ENCODE data around the gene EYA4.

The EYA4 gene

GRCh38 chr6:133289733-133290306 is 48.7 kb downstream of the EYA4 start:
- no peak for DNase-seq

- no peak for DNase-seq
Observed at GRCh38 chr6:133290930-133291329, 49.8 kb downstream of the EYA4 start.

DNA sequence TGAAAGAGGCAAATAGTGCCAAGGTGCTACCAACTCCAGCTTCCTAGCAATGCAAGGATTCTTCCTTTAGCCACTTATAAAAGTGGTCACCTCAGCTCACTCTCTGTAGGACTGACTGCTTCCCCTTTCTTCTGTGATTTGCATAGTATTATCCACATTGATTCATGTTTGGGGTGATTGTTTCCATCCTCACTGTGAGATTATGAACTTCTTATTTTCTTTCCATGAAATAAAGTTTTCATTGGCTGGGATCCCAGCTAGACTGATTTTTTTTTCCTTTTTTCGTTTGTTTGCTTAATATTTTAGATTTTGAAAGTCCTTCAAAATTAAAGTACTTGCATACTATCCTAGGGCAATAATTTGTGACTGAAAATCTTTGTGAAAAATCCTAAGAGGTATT is 50.5 kb downstream of the EYA4 start:
- DNase-seq: no peak

DNA sequence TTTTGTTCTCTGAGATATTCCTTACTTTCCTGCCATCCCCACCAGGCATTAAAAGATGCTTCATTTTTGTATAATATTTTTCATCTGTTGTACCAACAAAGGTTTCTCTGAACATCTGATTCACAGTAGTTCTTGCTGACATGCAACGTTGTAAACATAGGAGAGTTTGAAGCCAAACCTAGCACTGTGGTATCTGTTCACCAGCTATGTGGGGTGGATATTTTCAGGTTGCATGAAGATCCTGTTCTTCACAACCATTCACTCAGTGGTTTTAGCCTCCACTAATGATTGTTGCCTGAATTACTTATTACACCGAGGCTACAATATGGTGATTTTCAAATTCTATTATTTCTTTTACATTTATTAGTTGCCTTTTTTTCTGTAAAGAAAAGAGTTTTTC is 56.5 kb downstream of the EYA4 start:
- no peak for DNase-seq

GRCh38 chr6:133298335-133298734 is 57.2 kb downstream of the EYA4 start:
- DNase-seq: no peak

DNA sequence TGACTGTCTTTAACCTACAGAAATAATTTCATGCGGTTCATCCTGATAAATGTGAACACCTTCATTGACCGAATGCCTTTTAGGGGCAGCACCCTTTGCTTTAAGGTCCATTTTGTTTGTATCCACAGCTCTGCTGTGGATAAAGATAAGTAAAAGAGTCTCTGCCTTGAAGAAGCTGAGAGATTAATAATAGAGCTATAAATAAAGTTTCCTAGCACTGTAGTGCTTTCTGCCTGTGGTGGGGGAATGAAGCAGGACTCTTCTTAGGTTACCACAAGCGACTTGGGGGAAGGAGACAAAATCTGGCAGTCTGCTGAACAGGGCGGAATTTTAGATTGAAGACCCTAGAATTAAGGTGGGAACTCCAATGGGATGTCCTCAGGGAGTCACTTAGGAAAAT is 57.6 kb downstream of the EYA4 start:
- no peak for DNase-seq

DNA sequence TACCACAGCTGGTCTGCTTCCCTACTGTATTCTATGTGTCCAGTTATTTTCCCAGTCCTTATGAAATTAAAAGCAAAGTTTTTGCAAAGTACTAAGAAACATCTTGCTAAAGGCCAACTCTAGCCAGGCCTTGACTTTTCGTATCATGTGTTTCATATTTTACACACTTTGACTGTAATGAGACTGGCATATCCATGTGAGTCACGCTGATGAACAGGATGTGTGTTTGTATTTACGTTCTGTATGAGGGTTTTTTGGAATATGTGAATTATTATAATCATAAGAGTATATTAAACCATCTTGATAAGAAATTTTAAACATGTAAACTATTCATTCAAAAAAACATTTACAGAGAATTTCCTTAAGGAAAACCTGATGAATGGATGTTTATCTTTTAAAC is 59.7 kb downstream of the EYA4 start:
- DNase-seq: no peak

GRCh38 chr6:133301835-133302234 is 60.7 kb downstream of the EYA4 start:
- DNase-seq: no peak

DNA sequence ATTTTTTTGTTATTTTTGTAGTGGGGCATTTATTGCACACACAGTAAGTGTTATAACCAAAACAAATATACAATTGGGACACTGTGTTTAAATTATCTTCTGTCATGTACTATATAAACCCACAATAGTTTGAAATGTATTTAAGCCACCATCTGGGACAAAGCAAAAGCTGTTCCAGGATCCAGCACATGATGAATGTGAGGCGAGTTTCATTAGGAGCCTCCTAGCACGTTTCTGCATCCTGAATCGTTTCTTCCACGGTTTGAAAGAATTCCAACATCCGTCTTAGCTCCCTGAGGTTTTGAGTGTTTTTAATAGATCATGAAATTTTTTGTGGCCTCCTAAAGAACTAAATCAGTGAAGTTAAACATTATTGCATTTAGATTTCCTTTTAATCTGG is 65.8 kb downstream of the EYA4 start:
- no peak for DNase-seq

DNA sequence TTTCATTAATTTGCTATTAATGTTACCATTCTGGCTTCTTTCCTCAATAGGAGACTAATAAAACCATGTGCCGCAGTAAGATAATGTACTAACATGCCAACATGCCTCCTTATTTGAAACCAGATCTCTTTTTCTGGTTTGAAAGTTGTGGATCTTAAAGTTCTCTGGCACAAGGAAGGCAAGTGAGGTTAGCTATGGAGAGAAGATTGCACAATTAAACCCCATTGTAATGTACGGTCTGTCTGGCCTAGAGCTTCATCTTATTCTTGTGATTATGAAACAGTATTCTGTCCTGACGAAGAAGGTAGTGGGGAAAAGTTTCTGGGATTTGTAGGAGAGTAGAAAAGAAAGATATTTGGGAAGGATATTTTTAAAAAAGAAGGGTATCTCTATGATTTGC is 68.4 kb downstream of the EYA4 start:
- no peak for DNase-seq

- DNase-seq: no peak
Observed at GRCh38 chr6:133312006-133312405, 70.8 kb downstream of the EYA4 start.

DNA sequence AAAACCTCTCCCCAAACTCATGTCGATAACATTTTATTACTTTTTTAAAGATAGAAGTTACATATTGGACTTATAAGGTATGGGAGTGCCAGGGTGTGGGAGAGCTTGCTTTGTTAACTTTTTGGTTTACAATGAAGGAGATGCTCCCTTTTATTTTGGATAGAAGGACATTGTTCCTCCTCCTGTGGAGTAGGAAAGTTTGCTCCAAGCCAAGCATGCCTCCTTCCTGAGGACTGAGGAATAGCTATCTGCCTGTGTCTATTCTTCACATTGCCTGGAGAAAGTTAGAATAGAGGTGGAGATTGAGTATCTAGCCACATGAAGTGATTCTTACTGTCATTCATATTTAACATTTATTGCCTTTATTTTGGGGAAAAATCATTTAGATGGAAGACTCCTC is 71.9 kb downstream of the EYA4 start:
- DNase-seq: no peak

- no peak for DNase-seq
Observed at GRCh38 chr6:133314947-133315346, 73.8 kb downstream of the EYA4 start.

- no peak for DNase-seq
Observed at GRCh38 chr6:133315811-133316210, 74.7 kb downstream of the EYA4 start.

DNA sequence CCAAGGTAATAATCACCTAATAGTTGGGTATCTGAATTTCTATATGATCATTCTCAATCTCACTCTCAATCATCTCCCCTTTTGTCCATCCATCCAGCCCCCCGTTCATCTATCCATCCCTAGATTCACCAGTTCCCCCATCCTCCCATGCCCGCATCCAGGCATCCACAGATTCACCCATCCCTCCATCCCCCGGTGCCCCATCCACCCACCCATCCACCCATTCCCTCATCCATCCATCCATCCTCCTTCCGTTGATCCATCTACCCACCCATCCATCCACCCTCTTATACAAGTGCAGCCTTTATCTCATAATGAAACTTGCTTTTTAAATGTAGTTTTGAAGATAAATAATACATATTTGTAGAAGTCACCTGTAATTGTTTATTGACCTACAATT is 76.5 kb downstream of the EYA4 start:
- DNase-seq: no peak

DNA sequence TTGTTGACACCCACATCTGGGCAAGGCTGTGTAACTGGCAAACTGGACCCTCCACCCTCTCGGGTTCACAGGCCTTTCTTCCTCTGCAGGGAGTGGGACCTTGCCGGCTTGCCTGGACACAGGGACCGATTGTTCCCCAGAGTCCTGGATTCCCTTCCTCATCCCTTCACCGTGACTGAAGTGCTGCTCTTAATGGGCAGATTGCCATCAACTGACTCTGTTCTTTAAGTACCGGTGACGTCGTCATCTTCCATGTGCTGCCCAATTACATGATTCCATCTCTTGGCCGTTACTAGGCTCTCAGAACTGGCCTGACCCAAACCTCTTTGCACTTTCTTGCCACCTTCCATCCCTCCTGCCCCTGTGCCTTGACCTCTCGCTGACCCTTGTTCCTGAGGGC is 85.4 kb downstream of the EYA4 start:
- DNase-seq: no peak

DNA sequence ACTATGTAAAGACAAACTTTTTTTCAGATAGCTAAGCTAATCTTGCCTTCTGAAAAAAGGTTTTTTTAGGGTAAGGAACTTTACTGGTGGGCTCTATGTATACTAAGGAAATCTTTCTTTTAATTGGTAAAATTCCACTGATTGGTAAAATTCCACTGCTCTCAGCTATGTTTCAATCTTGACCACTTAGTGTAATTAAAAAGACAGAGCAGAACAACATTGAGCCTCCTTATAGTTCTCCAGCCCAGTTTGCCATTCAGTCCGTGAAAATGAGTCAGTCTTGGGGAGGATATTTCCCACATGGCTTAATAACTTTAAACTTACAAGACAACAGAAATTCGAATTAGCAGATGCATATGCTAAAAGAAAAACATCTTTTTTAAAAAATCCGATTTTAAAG is 92.7 kb downstream of the EYA4 start:
- no peak for DNase-seq

- DNase-seq: no peak
Observed at GRCh38 chr6:133337308-133337707, 96.2 kb downstream of the EYA4 start.

DNA sequence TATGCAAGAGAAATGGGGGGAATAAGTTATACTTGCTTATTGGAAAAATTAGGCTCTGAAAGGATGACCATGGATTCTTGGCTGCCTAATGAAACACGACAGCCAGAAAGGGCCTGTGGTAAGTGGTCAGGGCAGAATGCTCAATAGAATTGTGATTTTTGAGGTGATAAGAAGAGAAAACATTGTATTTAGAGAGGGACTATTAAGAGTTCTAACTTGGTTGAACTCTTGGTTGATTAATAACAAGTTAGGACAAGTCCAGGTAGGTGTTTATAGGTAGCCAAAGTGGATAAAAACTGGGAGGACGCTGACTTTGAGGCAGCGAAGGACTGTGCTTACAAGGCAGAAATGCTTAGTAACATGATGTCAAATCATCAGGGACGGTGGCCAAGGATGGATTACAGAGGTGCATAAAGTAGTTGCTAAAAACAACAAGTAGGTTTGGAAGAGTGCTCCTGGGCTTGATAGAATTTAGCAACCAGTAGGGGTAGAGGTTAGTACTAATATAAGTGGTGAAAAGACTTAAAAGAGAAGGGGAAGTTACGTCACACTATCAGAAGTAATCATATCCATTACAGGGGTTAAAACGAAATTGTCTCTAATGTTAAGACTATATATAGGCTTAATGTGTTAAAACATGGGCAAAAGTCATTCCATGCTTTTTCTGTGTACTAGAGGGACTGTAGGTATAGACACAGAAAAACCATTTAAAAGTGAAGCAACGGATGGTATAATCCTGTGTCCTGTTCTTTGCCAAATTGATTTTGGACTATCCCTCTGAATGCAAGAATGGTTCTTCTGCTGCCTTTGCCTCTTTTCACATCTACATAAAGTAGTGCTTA is 98.6 kb downstream of the EYA4 start:
- no peak for DNase-seq

DNA sequence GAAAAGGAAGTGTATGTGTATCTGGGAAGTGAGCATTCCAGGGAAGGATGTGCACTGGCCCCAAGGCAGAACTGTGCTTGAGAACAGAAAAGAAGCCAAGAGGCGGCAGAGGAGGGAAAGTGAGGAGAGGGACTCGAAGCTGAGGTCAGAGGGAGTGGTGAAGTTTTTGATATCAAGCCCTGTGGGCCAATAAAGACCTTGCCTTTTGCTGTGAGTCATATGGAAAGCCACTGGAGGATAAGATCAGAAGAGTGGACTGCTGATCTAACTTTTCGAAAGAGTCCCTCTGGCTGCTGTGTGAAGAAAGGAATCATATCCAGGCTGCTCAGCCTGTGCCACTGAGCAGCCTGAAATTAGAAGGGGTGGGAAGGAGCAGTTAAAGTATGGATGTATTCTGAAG is 99.4 kb downstream of the EYA4 start:
- DNase-seq: no peak

- DNase-seq: no peak
Observed at GRCh38 chr6:133341607-133342158, 100.5 kb downstream of the EYA4 start.

GRCh38 chr6:133343220-133343619 is 102.1 kb downstream of the EYA4 start:
- no peak for DNase-seq

DNA sequence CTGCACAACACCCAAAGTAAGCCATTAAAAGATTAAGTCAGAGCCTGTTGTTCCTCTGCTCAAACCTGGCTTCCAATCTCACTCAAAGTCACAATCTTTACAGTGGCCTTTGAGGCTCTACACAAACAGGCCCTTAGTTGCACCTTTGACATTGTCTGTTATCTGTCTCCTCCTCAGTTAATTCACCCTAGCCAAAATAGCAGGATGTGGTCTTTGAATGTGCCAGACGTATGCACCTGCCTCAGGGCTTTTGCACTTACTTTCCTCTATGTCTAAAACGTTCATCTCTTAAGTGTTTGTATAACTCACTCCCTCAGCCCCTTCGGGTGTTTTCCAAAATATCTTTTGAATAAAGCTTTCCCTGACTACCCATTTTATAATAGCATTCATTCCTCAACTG is 107.7 kb downstream of the EYA4 start:
- no peak for DNase-seq

DNA sequence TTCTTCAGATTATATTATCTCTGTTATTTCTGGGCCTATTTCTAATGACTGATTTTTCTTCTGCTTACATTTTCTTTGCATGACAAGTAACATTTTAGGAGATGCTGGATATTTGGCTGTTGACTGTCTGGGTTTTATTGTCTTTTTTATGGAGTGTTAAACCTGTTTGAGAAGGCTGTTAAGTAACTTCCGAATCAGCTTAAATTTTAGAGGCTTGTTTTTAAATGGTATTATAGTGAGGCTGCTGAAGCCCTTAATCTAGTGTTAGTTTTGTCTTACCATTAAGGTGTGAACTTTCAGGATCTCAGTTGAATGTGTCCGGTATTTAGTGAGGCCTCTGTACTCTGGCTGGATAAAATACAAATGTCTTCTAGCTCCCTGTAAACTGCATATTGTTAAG is 109.8 kb downstream of the EYA4 start:
- DNase-seq: no peak

- no peak for DNase-seq
Observed at GRCh38 chr6:133352046-133352445, 110.9 kb downstream of the EYA4 start.

Measured in DMS79 (cell line).